Parathyroid adenoma (tissue), 2 donors: ENCODE results near the gene IFT80.

Source experiments
- H2AFZ ChIP-seq: fragments of 300-600 bp; sonication (generic); one replicate; pipeline ENCODE4 v1.7.0; 2017; ENCODE audit warnings: antibody characterized with exemption, mild to moderate bottlenecking
- H3K27ac ChIP-seq: fragments of 300-600 bp; sonication (generic); one replicate; pipeline ENCODE4 v1.7.0; 2017
- H3K27me3 ChIP-seq: fragments of 300-600 bp; sonication (generic); one replicate; pipeline ENCODE4 v1.7.0; 2017; ENCODE audit warnings: low read length; ENCODE audit not compliant: control insufficient read depth, insufficient read depth
- H3K36me3 ChIP-seq: fragments of 300-600 bp; sonication (generic); one replicate; pipeline ENCODE4 v1.7.0; 2017; ENCODE audit warnings: low read length; ENCODE audit not compliant: control insufficient read depth, insufficient read depth
- H3K4me1 ChIP-seq: fragments of 300-600 bp; sonication (generic); one replicate; pipeline ENCODE4 v1.7.0; 2017; ENCODE audit warnings: control low read depth
- H3K4me2 ChIP-seq: fragments of 300-600 bp; sonication (generic); one replicate; pipeline ENCODE4 v1.7.0; 2017; ENCODE audit warnings: low read length
- H3K4me3 ChIP-seq: fragments of 300-600 bp; sonication (generic); one replicate; pipeline ENCODE4 v1.7.0; 2017; ENCODE audit warnings: low read depth, low read length
- H3K79me2 ChIP-seq: fragments of 300-600 bp; sonication (generic); one replicate; pipeline ENCODE4 v1.7.0; 2017; ENCODE audit warnings: control low read depth
- H3K9ac ChIP-seq: fragments of 300-600 bp; sonication (generic); one replicate; pipeline ENCODE4 v1.7.0; 2017; ENCODE audit warnings: mild to moderate bottlenecking
- H3K9me3 ChIP-seq: fragments of 300-600 bp; sonication (generic); one replicate; pipeline ENCODE4 v1.7.0; 2017; ENCODE audit warnings: low read length; ENCODE audit not compliant: control insufficient read depth
- TF ChIP-seq, protein P1 (sequence below): fragments of 300-600 bp; sonication (generic); IDR thresholded peaks from one replicate; pipeline ENCODE4 v1.7.0; 2017; ENCODE audit warnings: antibody characterized with exemption, mild to moderate bottlenecking
- donor health status: primary hyperparathyroidism.

Gene IFT80

DNA sequence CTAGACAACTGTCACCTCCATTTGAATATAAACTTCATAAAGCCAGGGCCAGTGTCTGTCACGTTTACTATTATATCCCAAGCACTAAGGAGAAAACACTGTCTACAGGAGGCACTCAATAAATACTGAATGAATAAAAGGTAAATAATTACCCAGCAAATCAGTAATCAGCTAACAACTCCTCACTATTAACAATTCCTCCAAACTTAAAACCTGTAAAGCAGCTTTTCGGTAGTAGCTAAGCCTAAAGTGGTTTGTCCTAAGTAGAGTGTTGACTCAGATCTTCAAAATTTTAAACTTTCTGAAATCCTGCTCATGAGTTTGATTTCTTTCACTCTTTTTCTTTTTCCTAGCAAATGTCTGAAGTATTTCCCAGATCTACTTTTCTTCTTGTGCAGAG, 133.9 kb downstream of the IFT80 start:
- TF ChIP-seq, protein P1, sequence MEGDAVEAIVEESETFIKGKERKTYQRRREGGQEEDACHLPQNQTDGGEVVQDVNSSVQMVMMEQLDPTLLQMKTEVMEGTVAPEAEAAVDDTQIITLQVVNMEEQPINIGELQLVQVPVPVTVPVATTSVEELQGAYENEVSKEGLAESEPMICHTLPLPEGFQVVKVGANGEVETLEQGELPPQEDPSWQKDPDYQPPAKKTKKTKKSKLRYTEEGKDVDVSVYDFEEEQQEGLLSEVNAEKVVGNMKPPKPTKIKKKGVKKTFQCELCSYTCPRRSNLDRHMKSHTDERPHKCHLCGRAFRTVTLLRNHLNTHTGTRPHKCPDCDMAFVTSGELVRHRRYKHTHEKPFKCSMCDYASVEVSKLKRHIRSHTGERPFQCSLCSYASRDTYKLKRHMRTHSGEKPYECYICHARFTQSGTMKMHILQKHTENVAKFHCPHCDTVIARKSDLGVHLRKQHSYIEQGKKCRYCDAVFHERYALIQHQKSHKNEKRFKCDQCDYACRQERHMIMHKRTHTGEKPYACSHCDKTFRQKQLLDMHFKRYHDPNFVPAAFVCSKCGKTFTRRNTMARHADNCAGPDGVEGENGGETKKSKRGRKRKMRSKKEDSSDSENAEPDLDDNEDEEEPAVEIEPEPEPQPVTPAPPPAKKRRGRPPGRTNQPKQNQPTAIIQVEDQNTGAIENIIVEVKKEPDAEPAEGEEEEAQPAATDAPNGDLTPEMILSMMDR: no peak

DNA sequence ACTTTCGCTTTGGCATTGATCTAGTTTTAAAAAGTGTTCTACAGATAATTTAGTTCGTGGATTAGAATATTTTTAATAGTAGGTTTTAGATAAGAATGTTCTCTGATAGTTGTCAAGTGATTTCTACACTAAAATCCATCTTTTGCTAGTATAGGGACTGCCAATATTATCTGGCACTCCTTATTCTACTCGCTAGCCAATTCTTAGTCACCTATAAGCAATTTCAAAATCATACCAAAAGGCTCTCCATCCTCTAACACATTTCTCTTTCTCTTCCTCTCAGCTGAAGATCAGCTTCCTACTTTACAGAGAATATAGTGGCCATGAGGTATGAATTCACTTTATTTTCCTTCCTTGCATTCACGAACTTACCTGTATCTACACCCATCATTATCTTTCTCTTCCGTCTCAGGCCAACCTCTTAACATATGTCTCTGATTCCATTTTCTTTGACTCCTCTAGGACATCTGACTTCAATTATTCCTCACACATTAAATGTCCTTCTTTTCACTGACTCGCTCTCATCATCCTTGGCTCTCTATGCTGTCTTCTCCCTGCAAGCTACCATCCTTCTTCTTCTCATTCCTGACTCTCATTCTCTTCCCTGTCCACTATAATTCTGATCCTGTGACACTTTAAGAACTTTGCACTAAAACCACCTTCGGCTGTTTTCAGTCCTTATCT, 138.3 kb downstream of the IFT80 start:
- Histone ChIP-seq H3K9me3 (no peaks in the 10 kb centered on the region), H3K9ac (no peak overlapping the region), H3K4me3 (no peak overlapping the region), H3K4me1 (no peaks in the 10 kb centered on the region), H2AFZ (no peak overlapping the region), H3K4me2 (no peak overlapping the region), H3K27ac (no peak overlapping the region), H3K36me3 (no peaks in the 10 kb centered on the region), H3K79me2 (no peaks in the 10 kb centered on the region), H3K27me3 (no peaks in the 10 kb centered on the region)
- TF ChIP-seq, protein P1: no peak

More for the DNA sequence above, 133.9 kb downstream of the IFT80 start:
- Histone ChIP-seq H3K4me2 (no peak overlapping the region), H3K36me3 (no peaks in the 10 kb centered on the region), H2AFZ (no peak overlapping the region), H3K4me3 (no peak overlapping the region), H3K9ac (no peak overlapping the region), H3K79me2 (no peaks in the 10 kb centered on the region), H3K27ac (no peak overlapping the region), H3K4me1 (no peaks in the 10 kb centered on the region), H3K27me3 (no peaks in the 10 kb centered on the region), H3K9me3 (no peaks in the 10 kb centered on the region)

DNA sequence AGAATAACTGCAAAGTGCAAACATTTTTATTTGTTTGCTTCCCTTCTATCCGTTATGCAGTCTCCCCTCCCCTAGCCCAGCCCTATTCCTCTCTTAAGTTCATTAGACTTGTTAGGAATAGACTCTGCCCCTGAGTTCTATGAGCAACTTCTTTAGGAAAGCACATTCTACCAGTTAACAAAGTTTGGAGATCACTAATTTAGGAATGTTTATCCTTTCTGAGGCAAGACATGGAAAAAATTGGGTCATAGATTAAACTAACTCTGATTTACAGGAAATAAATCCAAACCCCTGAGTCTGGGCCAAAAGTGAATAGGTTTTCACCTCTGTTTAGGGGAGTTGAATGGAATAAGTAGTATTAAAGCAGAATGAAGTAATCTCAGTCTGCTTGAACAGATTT, 139.4 kb downstream of the IFT80 start:
- Histone ChIP-seq H3K9me3 (no peaks in the 10 kb centered on the region), H2AFZ (no peak overlapping the region), H3K36me3 (no peaks in the 10 kb centered on the region), H3K4me2 (no peak overlapping the region), H3K4me1 (no peaks in the 10 kb centered on the region), H3K27ac (no peak overlapping the region), H3K27me3 (no peaks in the 10 kb centered on the region), H3K79me2 (no peaks in the 10 kb centered on the region), H3K9ac (no peak overlapping the region), H3K4me3 (no peak overlapping the region)
- TF ChIP-seq, protein P1: no peak

DNA sequence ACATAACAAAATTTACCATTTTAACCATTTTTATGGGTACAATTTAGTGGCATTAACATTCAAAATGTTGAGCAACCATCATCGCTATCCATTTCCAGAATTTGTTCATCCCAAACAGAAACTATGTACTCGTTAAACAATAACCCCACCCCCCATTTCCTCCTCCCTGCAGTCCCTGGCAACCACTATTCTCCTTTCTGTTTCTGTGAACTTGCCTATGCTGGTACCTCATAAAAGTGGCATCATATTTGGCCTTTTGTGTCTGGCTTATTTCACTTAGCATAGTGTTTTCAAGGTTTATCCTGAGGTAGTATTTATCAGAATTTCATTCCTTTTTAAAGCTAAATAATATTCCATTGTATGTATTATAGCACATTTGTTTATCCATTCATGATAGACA, 141.4 kb downstream of the IFT80 start:
- no peaks in the 10 kb centered on the region for H3K27me3 ChIP-seq
- H3K9ac ChIP-seq: no peak overlapping the region
- H3K4me2 ChIP-seq: no peak overlapping the region
- H3K9me3 ChIP-seq: no peaks in the 10 kb centered on the region
- H2AFZ ChIP-seq: no peak overlapping the region
- no peak overlapping the region for H3K4me3 ChIP-seq
- H3K27ac ChIP-seq: no peak overlapping the region
- H3K36me3 ChIP-seq: no peaks in the 10 kb centered on the region
- no peaks in the 10 kb centered on the region for H3K4me1 ChIP-seq
- no peaks in the 10 kb centered on the region for H3K79me2 ChIP-seq
- TF ChIP-seq, protein P1: no peak

DNA sequence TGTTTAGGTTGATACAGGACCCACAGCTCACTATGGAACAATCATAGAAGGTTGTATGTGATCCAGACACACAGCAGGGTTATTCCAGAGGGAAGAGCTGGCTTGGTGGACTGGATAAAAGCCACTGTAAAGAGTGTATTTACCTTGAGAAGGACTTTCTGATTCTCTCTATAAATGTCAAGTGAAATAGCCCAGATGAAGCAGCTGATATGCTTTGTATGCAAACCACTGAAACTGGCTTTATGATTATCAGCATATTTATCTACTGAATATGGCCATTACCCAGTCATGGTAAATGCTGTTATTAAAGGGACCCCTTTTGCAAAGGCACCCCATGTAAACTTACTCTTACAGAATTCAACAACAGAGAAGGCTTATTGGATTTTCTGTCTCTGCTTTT, 145.7 kb downstream of the IFT80 start:
- Histone ChIP-seq H3K4me3 (no peak overlapping the region), H3K79me2 (no peaks in the 10 kb centered on the region)

More for the DNA sequence above, 145.7 kb downstream of the IFT80 start:
- TF ChIP-seq, protein P1: no peak
- no peak overlapping the region for H2AFZ ChIP-seq
- H3K9me3 ChIP-seq: no peaks in the 10 kb centered on the region
- H3K4me1 ChIP-seq: no peaks in the 10 kb centered on the region
- H3K4me2 ChIP-seq: no peak overlapping the region
- no peak overlapping the region for H3K27ac ChIP-seq
- H3K27me3 ChIP-seq: no peaks in the 10 kb centered on the region
- H3K36me3 ChIP-seq: no peaks in the 10 kb centered on the region
- H3K9ac ChIP-seq: no peak overlapping the region
